ENCODE measurements around the gene DOCK11. TPM values are rescaled to one million over a fixed set of nuclear protein-coding genes. Genes with fewer than 3 reads are reported as not detected.

DOCK11 gene
- polyA plus RNA-seq, 1 of the 3 experiments (the other 2 are of a cell fraction), result 34.8 TPM

DNA sequence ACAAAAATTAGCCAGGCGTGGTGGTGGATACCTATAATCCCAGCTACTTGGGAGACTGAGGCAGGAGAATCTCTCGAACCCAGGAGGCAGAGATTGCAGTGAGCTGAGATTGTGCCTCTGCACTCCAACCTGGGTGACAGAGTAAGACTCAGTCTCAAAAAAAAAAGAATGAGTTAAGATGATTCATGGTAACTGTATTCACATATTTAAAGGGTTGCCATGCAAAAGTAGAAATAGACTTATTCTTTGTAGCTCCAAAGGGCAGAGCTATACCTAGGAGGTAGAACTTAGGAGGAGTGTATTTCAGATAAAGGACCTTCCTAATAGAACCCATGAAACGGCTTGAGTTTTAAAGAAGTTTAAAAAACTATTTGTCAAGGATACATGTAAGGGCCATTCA, 127.4 kb downstream of the DOCK11 start (continued):
- TF ChIP-seq GATA2 (CRISPR knock-in tag; IDR thresholded peaks at IDR 0.05) (no peak), RAD21 (IDR thresholded peaks at IDR 0.05; ENCODE audit: low read length) (no peak)

GRCh38 chrX:118626346-118626745, 130.7 kb downstream of the DOCK11 start:
- no peak for DNase-seq
- Histone ChIP-seq H3K9me2 (no peaks in the 10 kb centered on the region), H3K79me2 (ENCODE audit: insufficient read depth) (no peaks in the 10 kb centered on the region), H3K27me3 (ENCODE audit: insufficient read depth) (no peaks in the 10 kb centered on the region), H3K27ac (ENCODE audit: low read depth in 2 of 2, low read length in 1 of 2) (no peak overlapping the region), H4K20me1 (ENCODE audit: insufficient read depth) (no peaks in the 10 kb centered on the region), H2AFZ (ENCODE audit: low read depth) (no peak overlapping the region), H3K4me2 (no peak overlapping the region), H3K9ac (no peak overlapping the region), H3K36me3 (replicated peaks in 1 of 2; ENCODE audit: control insufficient read depth in 1 of 2, insufficient read depth in 2 of 2, low read length in 1 of 2) (peaks cover 4 to 31% of the 10 kb centered on the region in 2 experiments), H3K9me3 (no peaks in the 10 kb centered on the region), H3K4me1 (ENCODE audit: control insufficient read depth in 1 of 2, insufficient read depth in 2 of 2, low read depth in 1 of 2, low read length in 1 of 2) (no peaks in the 10 kb centered on the region), H3F3A (replicated peaks; ENCODE audit: insufficient read depth) (no peaks in the 10 kb centered on the region), H3K4me3 (ENCODE audit: low read depth in 2 of 2, low read length in 1 of 2) (no peak overlapping the region)
- CTCF ChIA-PET, result interaction anchor here (1.1 to 2.1 kb wide), 6 partner anchors 8 to 181 kb away, joined by 4 to 14 read pairs (median 7); no protein-coding TSS in a partner anchor
- TF ChIP-seq RAD21 (IDR thresholded peaks at IDR 0.05; ENCODE audit: low read length) (no peak), FOXJ3 (CRISPR knock-in tag; IDR thresholded peaks at IDR 0.05) (no peak), CHD2 (IDR thresholded peaks at IDR 0.05; ENCODE audit: low read length, partially characterized antibody) (no peak), RCOR1 (IDR thresholded peaks at IDR 0.05; ENCODE audit: low read length) (no peak), ZBTB33 (IDR thresholded peaks at IDR 0.05; ENCODE audit: borderline replicate concordance, low read depth) (no peak), YY1 (IDR thresholded peaks at IDR 0.05; ENCODE audit: low read depth) (no peak), POLR2AphosphoS5 (IDR thresholded peaks at IDR 0.05; ENCODE audit: low read depth, low read length) (no peak), FOXM1 (IDR thresholded peaks at IDR 0.05; ENCODE audit: low read depth) (no peak), PBX3 (IDR thresholded peaks at IDR 0.05) (no peak), SIN3A (IDR thresholded peaks at IDR 0.05; ENCODE audit: borderline replicate concordance, low read depth, low read length) (no peak), EP300 (IDR thresholded peaks at IDR 0.05; ENCODE audit: borderline replicate concordance in 1 of 2, low read depth in 1 of 2, low read length in 1 of 2) (no peak), FOSL2 (IDR thresholded peaks at IDR 0.05; ENCODE audit: borderline replicate concordance, low read depth) (no peak), IRF3 (IDR thresholded peaks at IDR 0.05; ENCODE audit: low read depth, low read length) (no peak), EZH2phosphoT487 (IDR thresholded peaks at IDR 0.05; ENCODE audit: borderline replicate concordance, low read depth) (no peak), NRF1 (IDR thresholded peaks at IDR 0.05; ENCODE audit: low read depth, low read length) (no peak), GATA2 (CRISPR knock-in tag; IDR thresholded peaks at IDR 0.05) (no peak), TCF12 (IDR thresholded peaks at IDR 0.05) (no peak)
- TF ChIP-seq, protein P1, sequence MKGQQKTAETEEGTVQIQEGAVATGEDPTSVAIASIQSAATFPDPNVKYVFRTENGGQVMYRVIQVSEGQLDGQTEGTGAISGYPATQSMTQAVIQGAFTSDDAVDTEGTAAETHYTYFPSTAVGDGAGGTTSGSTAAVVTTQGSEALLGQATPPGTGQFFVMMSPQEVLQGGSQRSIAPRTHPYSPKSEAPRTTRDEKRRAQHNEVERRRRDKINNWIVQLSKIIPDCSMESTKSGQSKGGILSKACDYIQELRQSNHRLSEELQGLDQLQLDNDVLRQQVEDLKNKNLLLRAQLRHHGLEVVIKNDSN (IDR thresholded peaks at IDR 0.05; ENCODE audit: borderline replicate concordance, low read depth), result no peak
- POLR2A ChIA-PET, result no interaction called here
- 23% methylated on average over 4 of the region's 4 CpGs for WGBS (ENCODE audit: low lambda C conversion rate)
